HG03439 (cell line): Measurements from ENCODE around the gene ZC3H12C.

ENCODE experiments used
- ATAC-seq: cut with Tn5 transposase; IDR thresholded peaks from one replicate; pipeline ENCODE4 v1.9.1; 2021; ENCODE audit warnings: mild to moderate bottlenecking, moderate library complexity; ENCODE audit not compliant: unreplicated experiment

The ZC3H12C gene

DNA sequence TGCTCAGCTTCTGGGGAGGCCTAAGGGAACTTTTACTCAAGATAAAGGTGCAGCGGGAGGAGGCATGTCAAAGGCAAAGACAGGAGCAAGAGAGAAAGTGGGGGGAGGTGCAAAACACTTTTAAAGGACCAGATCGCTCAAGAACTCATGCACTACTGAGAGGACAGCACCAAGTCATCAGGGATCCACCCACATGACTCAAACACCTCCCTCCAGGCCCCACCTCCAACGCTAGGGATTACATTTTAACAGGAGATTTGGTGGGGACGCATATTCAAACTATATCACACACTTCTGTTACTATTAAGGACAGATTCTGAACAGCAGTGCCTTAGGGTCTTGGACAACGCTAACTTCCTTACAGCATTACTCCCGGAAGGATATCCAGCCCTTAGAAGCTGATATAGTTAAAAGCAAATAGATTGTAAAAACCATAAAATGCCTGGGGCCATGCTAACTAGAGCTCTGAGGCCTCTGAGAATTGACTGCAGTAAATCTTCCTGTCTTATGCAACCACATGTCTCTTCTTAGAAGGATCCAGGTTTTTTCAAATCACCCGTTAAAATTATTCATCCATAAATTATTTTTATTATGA, 16.7 kb upstream of the ZC3H12C start:
- ATAC-seq, result no peak

DNA sequence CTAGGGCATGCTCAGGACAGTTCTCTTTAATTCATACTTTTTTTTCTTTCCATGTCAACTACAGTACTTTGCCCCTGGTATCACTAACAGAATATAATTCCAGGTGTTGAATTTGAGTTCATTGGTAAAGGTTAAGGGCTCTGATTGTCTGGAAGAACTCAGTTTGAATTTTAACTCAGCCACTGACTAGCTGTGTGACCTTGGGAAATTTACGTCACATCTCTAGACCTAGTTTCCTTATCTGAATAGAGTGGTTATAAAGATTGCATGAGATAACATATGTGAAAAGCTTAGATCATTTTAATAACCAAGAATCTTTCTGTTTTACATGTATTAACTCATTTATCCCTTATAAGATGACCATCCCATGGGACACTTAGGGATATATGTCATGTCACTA, 15.8 kb upstream of the ZC3H12C start:
- peak; percentile 25 for ATAC-seq

DNA sequence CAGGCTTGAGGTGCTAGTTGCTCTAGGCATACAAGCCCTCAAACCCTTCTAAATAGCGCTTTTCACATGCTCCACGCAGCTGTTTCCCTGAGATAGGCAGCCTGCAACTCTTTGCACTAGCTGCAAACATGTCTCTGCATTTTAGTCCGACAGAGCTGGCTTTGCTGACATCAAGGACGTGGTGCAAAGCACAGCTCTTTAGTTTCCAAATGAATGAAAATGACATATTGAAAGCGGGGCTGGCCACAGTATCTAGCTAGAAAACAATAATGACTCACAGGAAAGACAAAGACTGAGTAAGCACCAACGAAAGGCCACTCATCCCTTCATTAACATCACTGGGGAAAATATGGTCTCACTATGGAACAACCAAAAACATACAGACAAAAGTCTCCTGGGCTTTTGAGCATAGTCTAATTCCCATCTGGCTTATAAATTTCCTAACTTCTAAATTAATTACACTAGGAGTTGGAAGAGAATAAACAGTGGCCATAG, 15.3 kb upstream of the ZC3H12C start:
- ATAC-seq, result peak; percentile 94

DNA sequence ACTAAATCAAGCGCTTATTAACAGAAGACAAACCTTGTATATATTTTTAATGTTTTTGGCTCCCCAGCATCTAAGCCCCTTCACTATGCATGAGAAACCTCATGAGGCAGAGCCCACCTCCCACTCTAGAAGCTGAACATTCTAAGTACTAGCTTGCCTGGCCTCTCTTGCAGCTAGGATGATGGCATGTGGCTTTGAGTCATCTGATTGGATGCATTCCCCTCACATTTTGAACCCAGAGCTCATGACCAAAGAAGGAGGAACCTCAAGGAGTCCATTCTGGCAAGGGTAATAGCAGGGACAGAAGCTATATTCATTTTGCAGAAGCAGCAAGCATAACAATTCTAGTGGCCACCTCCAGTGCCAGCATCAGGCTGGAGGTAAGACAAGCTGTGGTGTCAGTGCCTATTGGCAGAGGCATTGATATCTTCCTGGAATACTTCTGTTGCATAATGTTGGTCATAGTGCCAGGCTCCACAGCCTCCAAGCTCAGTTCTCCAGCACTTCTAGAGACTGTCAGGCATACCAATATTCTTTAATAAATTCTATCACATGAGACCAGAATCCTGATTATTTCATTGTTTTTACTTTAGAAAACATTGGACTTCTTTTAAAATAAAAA, 14.2 kb upstream of the ZC3H12C start:
- ATAC-seq, result no peak

DNA sequence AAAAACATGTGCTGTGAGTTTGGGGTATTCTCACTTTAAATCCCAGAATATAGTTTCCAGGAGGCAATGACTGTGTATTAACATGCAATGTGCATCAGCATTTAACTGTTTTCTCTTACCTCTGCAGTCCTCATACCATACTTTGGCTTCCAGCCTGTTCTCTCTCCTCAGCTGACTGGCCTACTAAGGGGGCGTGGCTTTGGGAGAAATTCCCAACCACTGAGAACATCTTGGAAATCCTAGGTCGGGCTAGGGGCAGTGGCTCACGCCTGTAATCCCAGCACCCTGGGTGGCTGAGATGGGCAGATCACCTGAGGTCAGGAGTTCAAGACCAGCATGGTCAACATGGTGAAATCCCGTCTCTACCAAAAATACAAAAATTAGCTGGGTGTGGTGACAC, 13.5 kb upstream of the ZC3H12C start:
- no peak for ATAC-seq

DNA sequence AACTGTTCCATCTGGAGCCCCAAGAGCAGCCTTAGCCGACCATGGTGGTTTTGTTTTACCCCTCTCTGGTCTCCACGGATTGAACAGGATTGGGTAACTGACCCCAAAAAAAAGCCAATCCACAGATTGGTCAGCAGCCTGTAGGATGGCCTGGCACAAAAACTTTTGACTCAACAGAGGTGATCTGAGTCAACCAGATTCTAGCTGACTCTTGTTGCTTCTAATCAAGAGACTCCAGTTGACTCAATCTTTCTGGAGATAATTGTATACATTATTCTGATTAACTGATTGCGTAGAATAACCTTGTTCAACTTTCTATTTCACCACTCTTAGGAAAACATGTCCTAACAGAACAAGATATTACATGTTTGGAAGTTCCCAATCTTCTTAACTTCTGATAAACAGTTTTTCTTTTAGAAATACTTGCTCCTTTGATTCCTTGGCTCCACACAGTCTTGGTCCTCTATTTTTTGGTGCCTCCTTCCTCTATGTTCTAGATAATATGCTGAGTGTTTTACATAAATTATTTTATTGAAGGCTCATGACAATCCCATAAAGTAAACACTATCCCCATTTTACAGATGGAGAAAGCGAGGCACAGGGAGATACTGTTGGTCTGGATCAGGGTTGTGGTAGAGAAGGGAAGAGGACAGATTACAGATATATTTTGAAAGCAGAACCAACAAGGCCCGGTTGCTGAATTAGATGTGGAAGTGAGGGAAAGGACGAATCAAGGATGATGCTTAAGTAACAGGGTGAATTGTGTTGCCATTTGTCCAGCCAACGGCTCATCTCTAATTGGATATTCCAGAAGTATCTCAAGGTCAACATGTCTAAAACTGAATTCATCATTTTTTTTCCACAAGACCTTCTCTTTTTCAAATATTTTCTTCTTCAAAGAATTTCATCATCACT, 11.5 kb upstream of the ZC3H12C start:
- ATAC-seq, result no peak

DNA sequence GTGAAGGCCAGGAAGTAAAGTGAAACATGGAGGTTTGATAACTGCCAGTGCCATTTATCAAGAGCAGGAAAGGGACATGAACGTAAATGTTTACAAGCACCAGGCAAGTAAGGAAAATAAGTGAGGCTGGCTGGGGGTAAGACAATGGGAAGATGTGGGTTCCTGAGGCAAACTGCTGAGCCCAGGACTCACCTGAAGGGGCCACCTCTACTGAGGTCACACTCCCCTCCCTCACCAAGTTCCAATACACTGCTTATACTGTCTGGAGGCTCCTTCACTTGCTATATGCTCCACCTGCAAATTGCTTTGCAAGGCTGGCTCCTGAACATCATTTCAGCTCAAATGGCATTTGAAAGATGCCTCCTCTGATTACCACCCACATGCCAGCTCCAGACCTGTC, 10.3 kb upstream of the ZC3H12C start:
- ATAC-seq, result no peak

DNA sequence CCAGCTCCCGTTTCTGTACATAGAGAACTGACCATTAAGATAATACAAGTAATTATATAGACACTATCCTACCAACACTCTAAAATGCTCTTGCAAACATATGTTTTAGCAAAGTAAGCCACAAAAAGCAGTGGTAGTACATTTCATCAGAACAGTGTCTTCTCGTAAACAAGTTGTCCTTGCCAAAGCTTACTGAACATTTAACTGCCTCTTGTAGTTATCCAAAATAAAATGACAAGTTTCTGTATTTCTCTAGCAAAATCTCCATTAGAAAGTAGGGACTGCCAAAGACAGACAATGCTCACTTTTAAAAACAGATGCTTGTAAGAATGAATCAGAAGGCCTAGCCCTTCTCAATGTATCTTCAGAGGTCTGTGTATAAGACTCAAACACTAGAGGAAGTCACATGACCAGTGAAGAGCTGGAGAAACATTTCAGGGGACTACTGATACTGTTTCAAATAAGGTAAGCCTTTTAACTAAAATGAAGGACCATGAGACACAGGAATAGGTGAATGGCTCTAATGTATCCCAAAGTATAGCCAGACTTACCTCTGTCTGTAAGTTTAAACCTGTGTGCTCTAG, 7.8 kb upstream of the ZC3H12C start:
- ATAC-seq, result no peak

DNA sequence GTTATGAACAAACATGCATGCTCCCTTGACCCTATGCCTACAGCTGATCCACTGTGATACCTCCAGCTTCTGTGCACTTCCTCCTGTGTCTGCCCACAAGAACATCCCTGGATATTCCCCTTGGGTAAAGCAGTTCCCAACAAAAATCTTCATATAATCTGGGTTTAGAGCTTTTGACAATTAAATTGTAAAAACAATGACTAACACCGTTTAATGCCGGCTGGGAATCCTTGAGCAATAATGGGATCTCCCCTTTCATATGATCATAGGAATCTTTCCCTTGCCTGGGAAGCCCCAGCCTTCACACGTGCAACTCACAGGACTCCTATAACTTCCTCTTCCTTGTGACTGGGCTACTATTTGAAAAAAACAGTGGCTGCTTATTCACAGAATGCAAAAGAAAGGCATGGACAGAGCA, 6.3 kb upstream of the ZC3H12C start:
- no peak for ATAC-seq

DNA sequence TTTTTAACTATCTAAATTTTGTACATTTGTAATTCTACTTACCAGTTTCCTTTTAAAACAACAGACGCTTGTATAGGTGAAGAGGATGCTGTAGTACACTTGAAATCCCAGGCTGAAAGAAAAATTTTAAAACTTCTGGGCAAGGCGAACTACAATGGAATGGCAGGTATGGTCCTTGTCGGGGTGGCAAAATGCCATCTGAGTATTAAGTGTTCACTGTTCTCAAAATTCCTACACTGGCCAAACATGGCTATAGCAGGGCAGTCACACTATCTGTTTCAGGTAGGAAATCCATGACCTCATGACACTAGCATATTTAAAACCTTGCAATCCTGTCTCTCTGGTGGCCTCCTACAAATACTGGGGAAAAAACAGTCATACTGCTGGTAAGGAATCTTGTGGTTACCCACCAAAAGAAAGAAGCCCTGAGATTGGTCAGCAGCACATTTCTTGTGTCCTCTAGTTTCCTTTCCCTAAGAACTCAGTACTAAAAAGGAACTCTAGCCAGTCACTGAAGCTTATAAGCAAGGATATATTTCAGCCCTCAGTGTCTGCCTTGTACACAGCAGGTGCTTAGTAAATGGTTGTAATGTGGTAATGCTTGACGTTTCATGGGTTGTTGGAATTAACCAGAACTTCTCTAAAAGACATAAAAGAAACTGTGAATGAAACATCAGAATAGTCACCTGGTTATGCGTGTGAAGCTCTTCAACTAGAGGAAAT, 5.2 kb upstream of the ZC3H12C start:
- ATAC-seq, result no peak

DNA sequence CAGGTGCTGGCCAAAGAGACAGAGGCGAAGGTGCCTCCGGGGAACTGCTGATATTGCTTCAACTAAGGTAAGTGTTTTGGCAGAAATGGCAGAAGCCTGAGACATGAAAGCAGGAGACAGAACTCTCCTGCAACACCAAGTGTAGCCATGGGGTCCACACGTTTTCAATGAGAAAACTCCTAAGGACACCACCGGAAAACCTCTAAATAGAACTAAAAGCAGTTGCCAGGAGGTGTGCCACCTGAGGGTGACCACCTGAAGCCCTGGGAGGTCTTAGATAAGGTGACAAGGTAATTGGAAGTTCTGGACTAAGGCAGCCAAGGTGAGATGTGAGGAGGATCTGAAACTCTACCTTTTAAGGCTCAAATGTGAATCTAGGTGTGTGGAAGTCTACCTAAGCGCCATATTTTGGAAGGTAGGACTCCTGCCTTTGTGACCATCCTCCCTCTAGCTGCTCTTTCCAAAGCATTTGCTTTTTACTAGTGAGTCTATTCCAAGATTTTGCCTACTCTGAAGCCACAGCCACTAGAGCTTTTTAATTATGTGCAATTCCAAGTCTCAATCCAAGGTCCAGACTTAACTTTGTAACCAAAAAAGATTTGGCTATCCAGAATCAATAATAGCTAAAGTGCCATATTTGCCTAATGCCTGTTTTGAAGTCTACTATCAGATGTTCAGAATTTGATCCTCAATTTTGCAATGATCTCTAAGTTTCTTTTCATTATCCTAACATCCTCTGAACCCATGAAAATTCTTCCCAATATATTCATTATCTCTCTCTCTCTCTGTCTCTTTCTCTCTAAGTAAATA, 4.5 kb upstream of the ZC3H12C start:
- no peak for ATAC-seq

DNA sequence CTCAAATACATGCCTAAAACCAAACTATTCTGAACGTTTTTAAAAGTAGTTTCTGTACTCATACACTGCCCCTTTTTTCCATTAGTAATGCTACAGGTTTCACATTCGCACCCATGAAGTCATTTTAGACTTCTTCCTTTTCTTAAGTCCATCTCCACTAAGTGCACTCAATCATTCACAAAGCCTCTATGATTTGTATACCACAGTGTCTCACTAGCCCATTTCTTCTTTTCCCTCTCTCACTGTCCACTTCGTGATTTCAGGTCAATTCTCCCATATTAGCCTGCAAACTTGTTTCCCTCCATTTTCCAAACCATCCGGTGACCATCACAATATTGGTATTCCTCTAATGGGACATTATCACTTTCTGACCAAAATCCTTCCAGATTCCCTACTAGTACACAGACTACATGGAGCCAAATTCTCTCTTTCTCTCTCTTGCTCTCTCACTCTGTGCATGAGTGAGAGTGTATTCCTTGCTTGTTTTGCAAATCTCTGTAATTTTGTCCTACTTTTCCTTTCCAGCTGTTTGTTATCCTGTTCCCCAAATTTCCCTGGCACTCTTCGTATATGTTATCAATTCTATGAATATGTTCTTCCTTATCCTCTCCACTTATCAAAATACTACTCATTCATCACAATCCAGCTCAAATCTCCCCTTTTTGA, 3.4 kb upstream of the ZC3H12C start:
- no peak for ATAC-seq

DNA sequence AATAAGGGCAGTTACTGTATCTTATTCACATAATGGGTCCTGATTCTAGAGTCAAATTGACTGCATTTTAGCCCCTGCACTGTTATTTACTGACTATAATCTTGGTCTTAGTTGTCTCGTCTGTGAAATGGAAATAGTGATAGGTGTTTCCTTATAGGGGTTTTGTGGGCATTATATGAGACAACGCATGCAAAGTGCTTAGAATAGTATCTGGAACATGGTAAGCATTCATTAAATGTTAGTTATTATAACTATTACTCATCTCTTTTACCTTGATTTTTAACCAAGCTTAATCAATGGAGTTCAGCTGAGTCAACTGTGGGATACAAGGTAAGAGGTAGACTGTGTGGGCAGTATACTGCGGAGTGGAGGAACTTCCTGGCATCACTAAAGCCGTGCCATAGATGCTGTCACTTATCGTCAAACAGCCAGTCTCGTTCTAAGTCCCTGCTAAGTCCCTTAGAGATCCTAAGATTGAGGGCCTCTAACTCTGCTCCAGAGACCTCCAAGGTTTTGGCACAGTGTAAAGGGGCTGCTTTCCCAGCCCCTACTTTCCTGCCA, 2.6 kb upstream of the ZC3H12C start:
- ATAC-seq, result no peak

DNA sequence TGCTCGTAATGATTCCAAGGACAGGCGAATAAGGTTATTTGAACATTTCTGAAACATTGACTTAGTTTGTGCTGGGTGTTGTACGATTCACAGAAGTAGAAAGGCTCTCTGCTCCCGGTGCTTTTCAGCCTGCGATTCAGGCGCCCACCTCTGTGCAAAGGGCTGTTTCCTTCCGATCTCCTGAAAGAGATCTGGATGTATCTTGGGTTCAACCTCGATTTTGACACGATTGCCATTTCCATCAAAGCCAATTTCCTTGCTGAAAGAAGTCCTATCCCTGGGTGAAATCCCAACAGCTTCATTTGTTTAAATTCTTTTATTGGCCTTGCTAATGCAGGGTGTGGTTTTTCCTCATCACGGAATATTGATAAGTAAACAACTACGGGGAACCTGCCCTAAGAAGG, 1.1 kb upstream of the ZC3H12C start:
- ATAC-seq, result no peak

DNA sequence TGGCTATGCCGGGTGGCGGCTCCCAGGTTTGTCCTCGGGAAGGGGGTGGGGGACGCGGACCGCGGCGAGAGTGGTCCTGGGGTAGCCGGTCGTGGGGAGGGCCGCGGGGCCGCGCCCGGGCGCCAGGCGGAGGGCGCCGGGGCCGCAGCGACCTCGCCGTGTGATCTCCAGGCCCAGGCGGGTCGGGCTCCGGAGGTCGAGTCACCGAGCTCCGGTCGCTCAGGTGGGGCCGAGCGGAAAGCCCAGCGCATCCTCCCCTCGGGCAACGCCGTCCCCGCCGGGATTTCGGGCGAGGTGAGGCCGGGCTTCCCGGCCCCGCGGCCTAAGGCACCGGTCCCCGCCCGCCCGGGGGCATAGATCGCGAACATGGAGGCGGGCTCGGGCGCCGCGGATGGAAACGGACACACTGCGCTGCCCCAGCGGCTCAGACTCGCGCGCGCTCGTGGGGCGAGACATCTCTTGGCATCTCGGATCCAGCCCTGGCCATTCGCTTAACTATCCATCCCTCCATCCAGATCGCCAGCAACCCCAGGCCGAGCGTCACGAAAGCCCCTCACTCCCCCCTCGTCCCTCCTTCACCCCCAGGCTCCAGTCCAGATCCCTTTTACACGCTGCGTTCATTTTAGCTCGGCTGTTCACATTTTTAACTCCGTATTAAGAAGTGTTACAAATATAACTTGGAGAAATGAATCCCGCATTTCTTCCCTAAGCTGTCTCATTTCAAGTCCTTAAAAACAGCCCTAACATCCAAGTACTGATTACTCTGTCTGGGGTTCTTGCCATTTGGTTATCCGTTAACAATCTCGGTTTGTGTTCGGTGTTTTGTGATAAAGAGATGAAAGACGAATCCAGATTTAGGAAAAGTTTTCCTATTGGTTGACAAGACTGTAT, 460 bp downstream of the ZC3H12C start:
- peak; percentile 13 for ATAC-seq

DNA sequence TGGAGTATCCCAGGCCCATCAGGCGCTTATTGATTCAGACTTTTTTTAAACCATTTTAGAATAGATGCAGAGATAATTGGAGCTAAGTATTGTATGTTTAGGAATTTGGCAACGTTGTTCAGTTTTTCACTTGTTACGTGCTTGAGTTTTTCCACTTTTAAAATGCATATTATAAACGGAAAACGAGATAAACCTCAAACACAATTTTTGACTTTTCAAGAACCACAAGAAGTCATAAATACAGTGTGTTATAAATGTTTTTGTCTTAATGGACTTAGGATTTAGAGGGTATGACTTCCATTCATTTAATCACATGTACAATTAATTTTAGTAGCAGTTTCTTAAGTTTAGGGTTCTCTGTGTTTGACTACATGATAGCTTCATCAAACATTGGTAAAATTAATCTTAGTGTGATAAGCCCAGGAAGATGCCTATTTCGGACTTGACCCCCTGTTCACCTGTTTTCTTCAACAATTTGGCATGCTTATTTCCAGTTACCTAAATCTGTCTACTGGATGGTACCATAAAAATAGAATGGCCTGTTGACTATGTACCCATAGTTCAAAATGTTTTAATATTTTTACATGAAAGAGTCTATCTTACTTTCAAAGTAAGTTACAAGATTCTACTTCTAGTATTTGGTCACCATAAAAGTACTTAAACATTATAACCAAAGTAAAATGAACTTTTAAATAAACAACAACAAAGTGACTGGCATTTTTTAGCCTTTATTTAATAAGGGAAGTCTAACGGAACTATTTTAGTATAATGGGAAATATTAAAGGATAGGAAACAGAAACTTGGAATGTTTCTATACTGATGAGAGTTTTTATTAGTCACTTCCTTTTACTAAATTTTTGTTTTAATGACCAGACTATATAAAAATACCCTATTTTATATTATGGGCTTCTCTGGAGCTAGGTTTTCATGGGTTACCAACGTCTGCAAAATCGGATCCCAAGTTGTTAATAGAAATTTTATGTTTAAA, 1.4 kb downstream of the ZC3H12C start:
- no peak for ATAC-seq

DNA sequence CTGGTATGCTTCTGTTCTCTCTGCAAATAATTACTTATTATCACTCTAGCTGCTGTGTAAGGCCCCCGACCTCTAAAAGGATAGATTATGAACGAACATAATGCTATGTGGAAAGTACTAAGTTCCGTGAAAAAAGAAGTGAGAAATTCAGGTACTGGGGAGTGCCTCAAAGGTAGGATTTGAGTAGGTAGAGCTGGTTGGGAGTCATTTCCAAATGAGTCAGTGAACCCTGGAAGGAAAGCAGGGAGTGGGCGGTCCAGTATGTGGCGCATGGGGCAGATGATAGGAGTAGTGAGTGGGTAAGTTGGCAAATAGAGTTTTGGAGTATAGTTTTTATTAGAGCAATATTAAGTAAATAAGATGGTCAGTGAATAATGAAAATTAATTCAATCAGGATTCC, 2.4 kb downstream of the ZC3H12C start:
- ATAC-seq, result no peak
